Measurements from ENCODE around the gene TLE1.

Gene TLE1

DNA sequence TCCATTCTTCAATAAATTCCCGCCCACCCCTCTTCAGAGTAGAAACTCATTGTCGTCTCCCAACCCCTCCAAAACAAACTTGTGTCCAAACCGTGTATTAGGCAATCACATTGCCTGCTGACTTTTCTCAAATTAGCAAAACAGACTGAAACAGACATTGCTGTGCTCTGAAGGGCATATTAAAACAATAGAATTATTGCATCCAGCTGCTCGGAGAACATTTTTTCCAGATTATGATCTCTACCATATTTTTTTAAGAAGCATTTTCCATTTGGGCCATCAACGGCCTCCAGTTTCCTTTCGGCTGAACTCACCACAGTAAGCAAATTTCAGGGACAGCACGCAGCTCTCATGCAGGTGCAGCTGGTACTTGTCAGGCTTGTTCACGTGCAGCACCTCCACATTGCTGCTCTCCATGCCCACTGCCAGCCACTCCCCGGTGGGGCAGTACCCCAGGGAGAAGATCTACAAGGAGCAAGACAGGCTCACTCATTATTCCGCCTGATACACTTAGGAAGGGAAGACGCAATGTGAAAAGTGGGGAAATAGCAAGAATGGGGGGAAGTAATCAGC lies 104.1 kb downstream of the TLE1 start:
- no peak for DNase-seq (ENCODE audit: low spot score)
- no peak for ATAC-seq (ENCODE audit: low read depth)
- Histone ChIP-seq H3K4me3 (ENCODE audit: severe bottlenecking) (no peak overlapping the region), H3K27ac (ENCODE audit: poor library complexity, severe bottlenecking) (no peak overlapping the region), H3K27me3 (ENCODE audit: insufficient read depth, poor library complexity, severe bottlenecking) (no peaks in the 10 kb centered on the region), H3K4me1 (ENCODE audit: insufficient read depth, poor library complexity, severe bottlenecking) (peaks cover 23% of the 10 kb centered on the region), H3K9me3 (ENCODE audit: severe bottlenecking) (no peaks in the 10 kb centered on the region), H3K36me3 (ENCODE audit: low read depth) (peaks cover 44% of the 10 kb centered on the region)
- TF ChIP-seq, protein P1, sequence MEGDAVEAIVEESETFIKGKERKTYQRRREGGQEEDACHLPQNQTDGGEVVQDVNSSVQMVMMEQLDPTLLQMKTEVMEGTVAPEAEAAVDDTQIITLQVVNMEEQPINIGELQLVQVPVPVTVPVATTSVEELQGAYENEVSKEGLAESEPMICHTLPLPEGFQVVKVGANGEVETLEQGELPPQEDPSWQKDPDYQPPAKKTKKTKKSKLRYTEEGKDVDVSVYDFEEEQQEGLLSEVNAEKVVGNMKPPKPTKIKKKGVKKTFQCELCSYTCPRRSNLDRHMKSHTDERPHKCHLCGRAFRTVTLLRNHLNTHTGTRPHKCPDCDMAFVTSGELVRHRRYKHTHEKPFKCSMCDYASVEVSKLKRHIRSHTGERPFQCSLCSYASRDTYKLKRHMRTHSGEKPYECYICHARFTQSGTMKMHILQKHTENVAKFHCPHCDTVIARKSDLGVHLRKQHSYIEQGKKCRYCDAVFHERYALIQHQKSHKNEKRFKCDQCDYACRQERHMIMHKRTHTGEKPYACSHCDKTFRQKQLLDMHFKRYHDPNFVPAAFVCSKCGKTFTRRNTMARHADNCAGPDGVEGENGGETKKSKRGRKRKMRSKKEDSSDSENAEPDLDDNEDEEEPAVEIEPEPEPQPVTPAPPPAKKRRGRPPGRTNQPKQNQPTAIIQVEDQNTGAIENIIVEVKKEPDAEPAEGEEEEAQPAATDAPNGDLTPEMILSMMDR (IDR thresholded peaks at IDR 0.05; ENCODE audit: poor library complexity, severe bottlenecking), result no peak

GRCh38 chr9:81584099-81584498 lies 105.2 kb downstream of the TLE1 start:
- Histone ChIP-seq H3K27me3 (ENCODE audit: insufficient read depth, poor library complexity, severe bottlenecking) (no peaks in the 10 kb centered on the region), H3K4me1 (ENCODE audit: insufficient read depth, poor library complexity, severe bottlenecking) (peaks cover 23% of the 10 kb centered on the region), H3K9me3 (ENCODE audit: severe bottlenecking) (no peaks in the 10 kb centered on the region), H3K36me3 (ENCODE audit: low read depth) (peaks cover 41% of the 10 kb centered on the region), H3K27ac (ENCODE audit: poor library complexity, severe bottlenecking) (no peak overlapping the region), H3K4me3 (ENCODE audit: severe bottlenecking) (no peak overlapping the region)
- DNase-seq (ENCODE audit: low spot score), result no peak
- TF ChIP-seq, protein P1 (IDR thresholded peaks at IDR 0.05; ENCODE audit: poor library complexity, severe bottlenecking), result no peak
- no peak for ATAC-seq (ENCODE audit: low read depth)

DNA sequence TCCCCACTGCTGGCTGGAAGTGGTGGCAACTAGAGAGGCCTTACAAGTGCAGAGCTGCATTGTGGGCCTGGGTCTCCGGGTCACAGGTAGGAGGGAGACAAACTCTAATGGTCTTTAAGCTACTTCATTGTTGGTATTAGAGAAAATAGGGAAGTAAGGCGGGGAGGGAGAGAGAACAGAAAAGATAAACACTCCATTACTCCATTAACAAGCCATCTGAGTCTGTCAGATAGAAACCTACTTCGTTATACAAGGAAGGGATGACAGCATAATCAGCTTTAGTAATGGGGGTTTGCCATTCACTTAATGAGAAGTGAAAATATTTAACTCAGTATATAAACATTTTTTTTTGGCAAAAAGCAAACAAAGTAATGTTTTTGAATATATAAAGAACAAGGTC lies 107.4 kb downstream of the TLE1 start:
- Histone ChIP-seq H3K4me1 (ENCODE audit: insufficient read depth, poor library complexity, severe bottlenecking) (peaks cover 5% of the 10 kb centered on the region), H3K9me3 (ENCODE audit: severe bottlenecking) (no peaks in the 10 kb centered on the region), H3K36me3 (ENCODE audit: low read depth) (peaks cover 30% of the 10 kb centered on the region), H3K27ac (ENCODE audit: poor library complexity, severe bottlenecking) (no peak overlapping the region), H3K27me3 (ENCODE audit: insufficient read depth, poor library complexity, severe bottlenecking) (no peaks in the 10 kb centered on the region), H3K4me3 (ENCODE audit: severe bottlenecking) (no peak overlapping the region)
- TF ChIP-seq, protein P1 (IDR thresholded peaks at IDR 0.05; ENCODE audit: poor library complexity, severe bottlenecking), result no peak
- DNase-seq (ENCODE audit: low spot score), result no peak
- no peak for ATAC-seq (ENCODE audit: low read depth)

- no peak for ATAC-seq (ENCODE audit: low read depth)
- Histone ChIP-seq H3K9me3 (ENCODE audit: severe bottlenecking) (no peaks in the 10 kb centered on the region), H3K27me3 (ENCODE audit: insufficient read depth, poor library complexity, severe bottlenecking) (no peaks in the 10 kb centered on the region), H3K4me1 (ENCODE audit: insufficient read depth, poor library complexity, severe bottlenecking) (peaks cover 2% of the 10 kb centered on the region), H3K4me3 (ENCODE audit: severe bottlenecking) (no peak overlapping the region), H3K27ac (ENCODE audit: poor library complexity, severe bottlenecking) (no peak overlapping the region), H3K36me3 (ENCODE audit: low read depth) (peaks cover 9% of the 10 kb centered on the region)
- DNase-seq (ENCODE audit: low spot score), result no peak
- TF ChIP-seq, protein P1 (IDR thresholded peaks at IDR 0.05; ENCODE audit: poor library complexity, severe bottlenecking), result no peak
These were observed 110.0 kb downstream of the TLE1 start for GRCh38 chr9:81579381-81579780.

DNA sequence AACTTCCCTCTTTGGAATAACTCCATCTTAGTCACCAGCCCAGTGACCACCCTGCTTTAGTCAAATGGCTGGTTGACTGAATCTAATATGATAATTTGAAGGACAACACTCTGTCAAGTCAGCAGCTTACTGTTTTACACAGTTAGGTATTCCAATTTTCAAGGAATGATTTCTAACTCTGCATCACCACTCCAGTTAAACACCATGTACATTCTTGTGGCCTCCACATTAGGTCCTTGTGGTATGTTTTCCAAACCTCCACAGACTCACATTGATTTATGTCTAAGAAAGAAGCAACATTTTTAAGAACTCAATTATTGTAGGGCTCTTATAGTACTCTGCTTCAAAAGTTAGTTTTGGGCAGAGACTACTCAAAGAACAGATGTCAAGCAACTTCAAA lies 110.7 kb downstream of the TLE1 start:
- Histone ChIP-seq H3K27me3 (ENCODE audit: insufficient read depth, poor library complexity, severe bottlenecking) (no peaks in the 10 kb centered on the region), H3K4me3 (ENCODE audit: severe bottlenecking) (no peak overlapping the region), H3K4me1 (ENCODE audit: insufficient read depth, poor library complexity, severe bottlenecking) (peaks cover 2% of the 10 kb centered on the region), H3K36me3 (ENCODE audit: low read depth) (peaks cover 7% of the 10 kb centered on the region; the same call in 1 of the 2 replicates), H3K27ac (ENCODE audit: poor library complexity, severe bottlenecking) (no peak overlapping the region), H3K9me3 (ENCODE audit: severe bottlenecking) (no peaks in the 10 kb centered on the region)
- ATAC-seq (ENCODE audit: low read depth) (no peak), DNase-seq (ENCODE audit: low spot score) (no peak)
- TF ChIP-seq, protein P1 (IDR thresholded peaks at IDR 0.05; ENCODE audit: poor library complexity, severe bottlenecking), result no peak
